Measurements from ENCODE around the gene TMEM80. TPM values are rescaled to one million over a fixed set of nuclear protein-coding genes. Genes with fewer than 3 reads are reported as not detected.
A peak's percentile ranks its signal among the peaks of the same experiment; 100 is the strongest.

Gene TMEM80
- total RNA-seq, 1 experiment from 2014 or later, result 45.2 TPM

GRCh38 chr11:726278-727220 lies 30.9 kb downstream of the TMEM80 start:
- no peak overlapping the region for H3K4me3 ChIP-seq (ENCODE audit: low read depth in 2 of 2, low read length in 2 of 2)
- ChIA-PET CTCF (interaction anchor here (0.6 to 3.0 kb wide), 5 partner anchors 16 to 31 kb away, joined by 3 to 12 read pairs (median 6); partner anchors contain the start of gene TMEM80), POLR2A (interaction anchor here (0.5 to 1.2 kb wide), 4 partner anchors 10 to 28 kb away, joined by 3 to 15 read pairs (median 8); no protein-coding TSS in a partner anchor)
- H3K36me3 ChIP-seq (ENCODE audit: control insufficient read depth, insufficient read depth, low read length), result peaks cover 5% of the 10 kb centered on the region; the same call in 1 of the 2 replicates
- DNase-seq (ENCODE audit: low read depth, low spot score) (no peak), ATAC-seq (peak; percentile 5; the same call in 1 of the 2 replicates)
- H3K27ac ChIP-seq (ENCODE audit: low read length), result peak overlapping the region; percentile 74
- H3K9me3 ChIP-seq (ENCODE audit: control insufficient read depth, insufficient read depth, low read depth, low read length), result no peaks in the 10 kb centered on the region
- intact Hi-C loops (cut with micrococcal nuclease; ENCODE audit: unreplicated experiment), result loop anchor here (10.0 kb wide), 1 partner anchor 172 kb away; no protein-coding TSS in a partner anchor
- in situ Hi-C loops (cut with HindIII; ENCODE audit: low pct_unique_long_range_greater_than_20kb, low sequenced_read_pairs), result no loop called here
- H3K4me1 ChIP-seq (ENCODE audit: control insufficient read depth, insufficient read depth, low read length), result peaks cover 41% of the 10 kb centered on the region
- BruUV-seq (replicated peaks), result no TSS peak
- no peaks in the 10 kb centered on the region for H3K27me3 ChIP-seq (ENCODE audit: control insufficient read depth, insufficient read depth, low read length)
- TF ChIP-seq TCF7L2 (IDR thresholded peaks at IDR 0.05; ENCODE audit: low read depth, low read length), result no peak
- TF ChIP-seq POLR2AphosphoS5 (IDR thresholded peaks at IDR 0.05; ENCODE audit: low read depth, low read length), result no peak
- no peak; the same call in 1 of the 2 replicates for TF ChIP-seq SIN3A (IDR thresholded peaks at IDR 0.05; ENCODE audit: borderline replicate concordance, insufficient read depth, low read depth, low read length)
- no peak for TF ChIP-seq REST (IDR thresholded peaks at IDR 0.05; ENCODE audit: insufficient read depth in 1 of 2, low read depth in 2 of 2, low read length in 1 of 2)
- TF ChIP-seq, protein P1, sequence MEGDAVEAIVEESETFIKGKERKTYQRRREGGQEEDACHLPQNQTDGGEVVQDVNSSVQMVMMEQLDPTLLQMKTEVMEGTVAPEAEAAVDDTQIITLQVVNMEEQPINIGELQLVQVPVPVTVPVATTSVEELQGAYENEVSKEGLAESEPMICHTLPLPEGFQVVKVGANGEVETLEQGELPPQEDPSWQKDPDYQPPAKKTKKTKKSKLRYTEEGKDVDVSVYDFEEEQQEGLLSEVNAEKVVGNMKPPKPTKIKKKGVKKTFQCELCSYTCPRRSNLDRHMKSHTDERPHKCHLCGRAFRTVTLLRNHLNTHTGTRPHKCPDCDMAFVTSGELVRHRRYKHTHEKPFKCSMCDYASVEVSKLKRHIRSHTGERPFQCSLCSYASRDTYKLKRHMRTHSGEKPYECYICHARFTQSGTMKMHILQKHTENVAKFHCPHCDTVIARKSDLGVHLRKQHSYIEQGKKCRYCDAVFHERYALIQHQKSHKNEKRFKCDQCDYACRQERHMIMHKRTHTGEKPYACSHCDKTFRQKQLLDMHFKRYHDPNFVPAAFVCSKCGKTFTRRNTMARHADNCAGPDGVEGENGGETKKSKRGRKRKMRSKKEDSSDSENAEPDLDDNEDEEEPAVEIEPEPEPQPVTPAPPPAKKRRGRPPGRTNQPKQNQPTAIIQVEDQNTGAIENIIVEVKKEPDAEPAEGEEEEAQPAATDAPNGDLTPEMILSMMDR (IDR thresholded peaks at IDR 0.05), result no peak

DNA sequence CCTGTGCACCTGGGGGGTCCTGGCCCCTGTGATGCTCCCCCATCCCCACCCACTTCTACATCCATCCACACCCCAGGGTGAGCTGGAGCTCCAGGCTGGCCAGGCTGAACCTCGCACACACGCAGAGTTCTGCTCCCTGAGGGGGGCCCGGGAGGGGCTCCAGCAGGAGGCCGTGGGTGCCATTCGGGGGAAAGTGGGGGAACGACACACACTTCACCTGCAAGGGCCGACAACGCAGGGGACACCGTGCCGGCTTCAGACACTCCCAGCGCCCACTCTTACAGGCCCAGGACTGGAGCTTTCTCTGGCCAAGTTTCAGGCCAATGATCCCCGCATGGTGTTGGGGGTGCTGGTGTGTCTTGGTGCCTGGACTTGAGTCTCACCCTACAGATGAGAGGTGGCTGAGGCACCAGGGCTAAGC lies 31.7 kb downstream of the TMEM80 start:
- in situ Hi-C loops (cut with HindIII; ENCODE audit: low pct_unique_long_range_greater_than_20kb, low sequenced_read_pairs) (no loop called here), intact Hi-C loops (cut with micrococcal nuclease; ENCODE audit: unreplicated experiment) (loop anchor here (10.0 kb wide), 1 partner anchor 172 kb away; no protein-coding TSS in a partner anchor)
- ChIA-PET CTCF (interaction anchor here (0.8 to 3.0 kb wide), 2 partner anchors 31 to 36 kb away, joined by 3 to 12 read pairs; partner anchors contain the start of gene TMEM80), POLR2A (no interaction called here)
- BruUV-seq (replicated peaks), result TSS peak; percentile 94
- H3K4me1 ChIP-seq (ENCODE audit: control insufficient read depth, insufficient read depth, low read length), result peaks cover 41% of the 10 kb centered on the region
- no peak for DNase-seq (ENCODE audit: low read depth, low spot score)
- no peaks in the 10 kb centered on the region for H3K9me3 ChIP-seq (ENCODE audit: control insufficient read depth, insufficient read depth, low read depth, low read length)
- H3K36me3 ChIP-seq (ENCODE audit: control insufficient read depth, insufficient read depth, low read length), result peaks cover 5% of the 10 kb centered on the region; the same call in 1 of the 2 replicates
- peak overlapping the region; percentile 74 for H3K27ac ChIP-seq (ENCODE audit: low read length)
- ATAC-seq, result peak; percentile 2; the same call in 1 of the 2 replicates
- no peak overlapping the region for H3K4me3 ChIP-seq (ENCODE audit: low read depth in 2 of 2, low read length in 2 of 2)
- no peak for TF ChIP-seq POLR2AphosphoS5 (IDR thresholded peaks at IDR 0.05; ENCODE audit: low read depth, low read length)
- no peak for TF ChIP-seq SIN3A (IDR thresholded peaks at IDR 0.05; ENCODE audit: borderline replicate concordance, insufficient read depth, low read depth, low read length)
- no peaks in the 10 kb centered on the region for H3K27me3 ChIP-seq (ENCODE audit: control insufficient read depth, insufficient read depth, low read length)
